EH (cell line): ENCODE data around the gene CLDN6.
"Not testable (repeated sequence)": the region's sequence is repeated elsewhere in the genome, so short reads cannot be mapped to it uniquely, and the experiment has no call there.

Experiments
- DNase-seq: peaks from one replicate; pipeline ENCODE4 v3.0.0-alpha.2; 2015; ENCODE audit warnings: low read depth

CLDN6 gene, protein sequence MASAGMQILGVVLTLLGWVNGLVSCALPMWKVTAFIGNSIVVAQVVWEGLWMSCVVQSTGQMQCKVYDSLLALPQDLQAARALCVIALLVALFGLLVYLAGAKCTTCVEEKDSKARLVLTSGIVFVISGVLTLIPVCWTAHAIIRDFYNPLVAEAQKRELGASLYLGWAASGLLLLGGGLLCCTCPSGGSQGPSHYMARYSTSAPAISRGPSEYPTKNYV

GRCh38 chr16:3017794-3018506 lies at the start of gene CLDN6:
TSS of gene CLDN6 (minus strand) at chr16:3018183. CDS start at chr16:3016021, 2,162 bp downstream.
- no peak for DNase-seq

GRCh38 chr16:3066440-3066748 lies 48.4 kb upstream of the CLDN6 start:
- no peak for DNase-seq

DNA sequence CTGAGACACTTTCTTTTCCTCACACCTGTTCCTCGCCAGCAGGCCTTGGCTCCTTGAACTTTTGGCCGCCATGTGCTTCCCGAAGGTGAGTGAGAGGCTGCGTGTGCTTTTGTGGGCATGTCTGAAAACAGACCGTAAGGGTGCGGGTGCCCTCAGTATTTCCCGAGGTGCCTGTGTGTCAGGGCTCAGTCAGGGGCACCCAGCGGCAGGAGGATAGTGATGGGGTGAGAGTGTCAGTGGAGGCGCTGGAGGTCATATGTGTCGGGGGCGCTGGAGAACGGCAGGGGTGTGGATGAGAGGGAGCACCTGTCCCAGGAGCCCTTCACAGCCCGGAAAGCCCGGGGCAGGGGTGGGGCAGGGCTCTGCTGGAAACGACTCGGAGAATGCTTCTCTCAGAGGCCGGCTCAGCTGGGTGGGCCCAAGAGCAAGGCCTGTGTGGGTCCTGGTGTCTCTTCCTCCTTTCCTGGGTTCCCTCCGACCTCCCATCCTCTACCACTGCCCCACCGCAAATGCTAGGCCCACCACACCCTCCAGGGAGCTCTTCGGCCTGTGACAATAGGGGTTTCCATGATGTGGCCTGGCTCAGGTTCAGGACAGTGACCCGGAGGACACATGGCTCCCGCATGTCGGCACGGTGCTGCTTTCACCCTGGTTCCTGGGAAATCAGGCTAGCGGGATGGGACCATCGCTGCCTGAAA lies 47.9 kb upstream of the CLDN6 start:
- no peak for DNase-seq

- peak; percentile 80 for DNase-seq
Measured at GRCh38 chr16:3065069-3065741, 47.2 kb upstream of the CLDN6 start, which contains the start of gene IL32. TSS of gene IL32 (plus strand) at chr16:3065640. CDS start at chr16:3065812, 172 bp downstream.

DNA sequence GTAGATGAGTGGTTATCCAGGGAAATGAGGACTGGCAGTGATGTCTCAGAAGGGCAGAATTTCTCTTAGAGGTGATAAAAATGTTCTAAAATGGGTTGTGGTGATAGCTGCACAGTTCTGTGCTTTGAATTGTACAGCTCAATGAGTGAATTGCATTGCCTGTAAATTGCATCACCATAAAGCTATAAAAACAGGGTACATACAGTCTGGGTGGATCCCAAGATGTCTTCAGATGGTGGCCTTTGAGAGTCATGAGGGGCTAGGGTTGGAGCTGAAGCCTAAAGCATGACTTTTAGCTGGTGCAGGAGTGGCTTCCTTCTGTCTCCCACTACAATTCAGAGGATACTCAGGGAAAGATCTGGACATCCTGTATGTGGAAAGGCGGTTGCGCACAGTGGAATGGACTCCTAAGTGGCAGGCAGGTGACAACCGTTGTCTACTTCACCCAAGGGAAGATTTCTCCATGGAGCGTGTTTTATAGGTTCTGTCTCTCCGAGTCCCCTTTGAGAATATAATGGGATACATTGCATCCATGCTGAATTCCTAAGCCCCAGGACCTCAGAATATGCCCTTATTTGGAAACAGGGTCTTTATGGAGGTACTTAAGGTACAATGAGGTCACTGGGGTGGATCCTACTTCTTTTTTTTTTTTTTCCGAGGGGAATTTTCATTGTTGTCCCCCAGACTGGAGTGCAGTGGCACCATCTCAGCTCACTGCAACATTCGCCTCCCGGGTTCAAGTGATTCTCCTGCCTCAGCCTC lies 45.8 kb upstream of the CLDN6 start:
- DNase-seq, result no peak

DNA sequence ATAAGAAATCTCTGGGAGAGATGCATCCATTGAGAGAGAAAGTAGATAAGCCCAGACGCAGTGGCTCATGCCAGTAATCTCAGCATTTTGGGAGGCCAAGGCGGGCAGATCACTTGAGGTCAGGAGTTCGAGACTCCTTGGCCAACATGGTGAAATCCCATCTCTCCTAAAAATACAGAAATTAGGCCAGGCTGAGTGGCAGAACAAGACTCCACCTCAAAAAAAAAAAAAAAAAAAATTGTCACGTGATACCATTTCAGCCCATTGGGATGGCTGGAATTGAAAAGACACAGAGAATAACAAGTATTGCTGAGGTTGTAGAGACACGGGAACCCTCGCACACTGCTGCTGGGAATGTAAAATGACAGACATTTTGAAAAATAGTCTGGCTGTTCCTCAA lies 44.6 kb upstream of the CLDN6 start:
- DNase-seq, result no peak

GRCh38 chr16:3060339-3061127 lies 42.5 kb upstream of the CLDN6 start:
- DNase-seq, result peak; percentile 14

- no peak for DNase-seq
Measured at GRCh38 chr16:3059723-3060242, 41.8 kb upstream of the CLDN6 start.

DNA sequence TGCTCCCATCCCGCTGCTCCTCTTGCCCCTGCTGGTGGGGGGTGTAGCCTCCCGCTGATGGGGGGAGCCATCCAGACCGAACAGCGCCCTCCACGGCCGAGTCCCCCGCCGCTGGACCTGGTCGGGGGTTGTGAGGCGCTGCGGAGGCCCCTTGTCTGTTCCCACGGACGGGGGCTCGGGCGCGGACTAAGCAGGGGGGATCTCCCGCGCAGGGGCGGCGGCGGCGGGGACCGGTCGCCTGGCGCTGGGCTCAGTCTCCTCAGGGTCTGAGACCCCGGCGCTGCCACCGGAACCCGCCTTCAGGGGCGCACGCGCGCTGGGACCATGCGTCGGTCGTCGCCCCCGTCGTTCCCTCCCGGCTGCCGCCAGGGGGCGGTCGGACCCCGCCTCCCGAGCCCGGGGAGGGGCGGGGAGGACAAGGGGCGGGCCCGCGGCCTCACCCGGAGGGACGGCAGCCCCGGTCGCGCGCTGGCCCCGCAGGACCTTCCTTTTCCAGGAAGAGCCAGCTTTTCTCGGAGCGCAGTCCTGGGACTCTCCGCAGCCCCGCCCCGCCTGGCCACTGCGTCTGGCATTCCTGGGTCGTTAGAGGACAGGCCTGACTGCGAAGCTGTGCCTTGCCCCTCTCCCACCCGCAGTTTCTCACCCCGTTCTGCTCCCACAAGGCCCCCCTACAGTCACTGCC lies 41.2 kb upstream of the CLDN6 start:
- peak; percentile 94 for DNase-seq

GRCh38 chr16:3058139-3059030 lies 40.4 kb upstream of the CLDN6 start:
- DNase-seq, result peak; percentile 40

GRCh38 chr16:3057181-3058138 lies 39.5 kb upstream of the CLDN6 start:
- no peak for DNase-seq

- no peak for DNase-seq
Measured at GRCh38 chr16:3056336-3057180, 38.6 kb upstream of the CLDN6 start.

DNA sequence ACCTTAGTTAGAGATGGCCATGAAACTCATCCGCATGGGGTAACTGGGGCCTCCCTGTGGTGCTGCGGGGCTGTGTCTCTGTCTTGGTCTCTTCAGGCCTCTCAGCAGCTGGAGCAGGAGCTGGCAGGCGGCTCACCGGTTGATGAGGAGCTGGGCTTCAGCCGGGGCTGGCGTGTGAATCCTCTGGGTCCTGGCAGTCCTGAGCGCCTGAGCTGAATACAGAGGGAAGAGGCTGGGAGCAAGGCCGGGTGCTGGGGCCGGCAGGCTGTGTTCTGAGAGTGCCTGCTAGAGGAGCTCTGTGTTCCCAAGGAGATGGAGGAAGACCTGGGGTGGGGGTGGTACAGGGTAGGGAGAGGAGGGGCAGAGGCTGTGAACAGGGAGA lies 37.7 kb upstream of the CLDN6 start:
- DNase-seq, result not testable (repeated sequence)

DNA sequence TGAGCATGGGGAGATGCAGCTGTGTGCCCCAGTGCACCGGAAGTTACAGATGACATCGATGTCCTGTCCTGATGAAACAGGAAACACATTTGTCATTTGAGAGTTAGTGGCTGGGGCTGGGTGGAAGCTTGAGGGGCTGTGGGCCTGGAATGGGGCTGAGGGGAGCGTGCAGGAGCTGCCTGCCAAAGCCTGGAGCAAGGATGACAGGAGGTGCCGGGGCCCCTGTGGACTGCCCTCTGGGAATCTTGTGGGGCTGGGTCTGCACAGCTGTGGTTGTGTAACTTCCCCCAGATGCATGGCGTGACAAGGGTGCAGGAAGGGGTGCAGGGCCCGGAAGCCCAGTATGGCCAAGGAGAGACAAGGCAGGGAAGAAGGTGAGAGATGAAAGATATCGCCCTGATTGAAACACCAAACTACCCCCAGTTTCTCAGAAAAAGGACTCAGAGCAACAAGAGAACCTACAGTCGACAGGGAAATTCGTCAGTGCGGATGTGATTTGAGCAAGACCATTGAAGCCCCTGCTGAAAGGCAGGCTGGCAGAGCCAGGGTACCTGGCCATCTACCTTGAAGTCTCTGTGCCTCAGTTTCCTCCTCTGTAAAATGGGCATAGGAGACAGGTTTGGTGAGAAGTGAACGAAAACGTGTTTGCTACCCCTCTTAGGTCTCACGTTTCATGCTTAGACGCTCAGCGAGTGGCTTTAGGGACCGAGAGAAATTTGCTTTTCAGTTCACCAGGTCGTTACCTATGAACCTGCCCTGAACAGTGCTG lies 37.2 kb upstream of the CLDN6 start:
- DNase-seq, result no peak

GRCh38 chr16:3053330-3053710 lies 35.3 kb upstream of the CLDN6 start:
- DNase-seq, result not testable (repeated sequence)

DNA sequence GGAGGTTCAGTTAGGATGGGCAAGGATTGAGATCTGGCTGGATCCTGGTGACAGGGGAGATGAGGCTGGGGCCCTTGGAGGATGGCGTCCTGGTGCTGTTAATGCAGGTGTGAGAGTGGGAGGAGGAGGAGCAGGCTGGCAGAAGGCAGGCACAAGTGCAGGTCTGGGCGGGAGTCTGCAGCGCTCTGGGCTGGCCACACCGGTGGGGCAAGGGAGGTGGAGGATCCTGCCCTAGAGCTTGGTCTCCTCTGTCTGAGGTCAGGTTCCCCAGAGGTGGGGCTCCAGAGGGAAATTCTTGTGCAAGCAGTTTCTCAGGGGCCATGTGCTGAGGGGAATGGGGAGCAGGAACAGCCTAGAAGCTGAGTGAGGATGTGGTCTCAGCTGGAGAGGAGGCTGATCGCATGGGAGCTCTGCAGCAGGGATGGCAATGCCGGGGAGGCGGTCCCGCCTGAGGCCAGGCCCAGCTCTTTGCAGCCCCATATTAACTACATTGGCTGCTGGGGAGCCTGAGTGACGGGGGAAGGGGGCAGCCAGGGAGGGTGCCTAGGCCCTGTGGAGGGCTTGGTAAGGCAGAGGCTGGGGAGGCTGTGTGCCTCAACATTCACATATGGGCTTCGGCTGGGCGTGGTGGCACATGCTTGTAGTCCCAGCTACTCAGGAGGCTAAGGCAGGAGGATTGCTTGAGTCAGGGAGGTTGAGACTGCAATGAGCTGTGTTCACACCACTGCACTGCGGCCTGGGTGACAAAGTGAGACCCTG lies 34.8 kb upstream of the CLDN6 start:
- DNase-seq, result not testable (repeated sequence)
